GM21619 (cell line): ENCODE data around the gene SRC.
"Not testable (repeated sequence)": the region's sequence is repeated elsewhere in the genome, so short reads cannot be mapped to it uniquely, and the experiment has no call there.

Source experiments
- ATAC-seq: cut with Tn5 transposase; IDR thresholded peaks from one replicate; pipeline ENCODE4 v1.9.1; 2021; ENCODE audit not compliant: unreplicated experiment

The SRC gene

DNA sequence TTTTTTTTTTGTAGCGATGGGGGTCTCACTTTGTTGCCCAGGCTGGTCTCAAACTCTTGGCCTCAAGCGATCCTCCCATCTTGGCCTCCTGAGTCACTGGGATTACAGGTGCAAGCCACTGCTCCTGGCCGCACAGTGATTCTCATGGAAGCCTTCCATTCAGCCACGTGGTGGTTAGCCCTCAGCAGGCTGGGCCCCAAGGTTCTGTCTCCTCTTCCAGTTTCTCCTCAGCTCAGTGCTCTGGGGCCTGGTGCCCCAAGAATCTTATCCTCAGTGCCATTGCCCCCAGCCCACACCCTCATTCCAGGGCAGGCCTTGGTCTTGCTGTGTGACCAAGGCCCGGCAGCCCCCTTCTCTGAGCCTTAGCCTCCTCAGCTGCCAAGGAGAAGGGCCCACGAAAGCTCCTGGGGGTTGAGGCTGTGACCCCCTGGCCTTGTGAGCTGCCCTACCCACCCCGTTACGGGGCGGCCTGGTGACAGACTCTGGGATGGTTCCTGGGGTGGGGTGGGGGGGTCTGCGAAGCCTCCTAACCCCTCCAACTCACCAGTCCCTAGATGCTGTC is 16.4 kb downstream of the SRC start:
- ATAC-seq = no peak

DNA sequence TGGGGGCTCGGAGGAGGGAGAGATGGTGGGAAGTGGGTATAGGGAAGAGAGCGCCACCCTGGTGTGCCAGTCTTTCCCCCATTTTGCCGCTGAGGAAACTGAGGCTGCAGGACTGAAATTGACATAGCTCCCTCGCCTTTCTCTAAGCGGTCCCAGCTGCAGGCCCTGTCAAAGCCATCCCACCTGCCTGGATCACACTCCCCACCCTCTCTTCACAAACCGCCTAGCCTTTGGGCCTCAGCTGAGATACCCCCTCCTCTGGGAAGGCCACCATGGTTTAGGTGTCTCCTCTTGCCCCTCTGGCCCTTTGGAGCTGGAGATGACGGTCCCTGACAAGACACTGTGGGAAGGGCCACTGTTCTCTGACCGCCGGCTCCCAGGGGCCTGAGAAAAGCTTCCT is 16.9 kb downstream of the SRC start:
- ATAC-seq = no peak

DNA sequence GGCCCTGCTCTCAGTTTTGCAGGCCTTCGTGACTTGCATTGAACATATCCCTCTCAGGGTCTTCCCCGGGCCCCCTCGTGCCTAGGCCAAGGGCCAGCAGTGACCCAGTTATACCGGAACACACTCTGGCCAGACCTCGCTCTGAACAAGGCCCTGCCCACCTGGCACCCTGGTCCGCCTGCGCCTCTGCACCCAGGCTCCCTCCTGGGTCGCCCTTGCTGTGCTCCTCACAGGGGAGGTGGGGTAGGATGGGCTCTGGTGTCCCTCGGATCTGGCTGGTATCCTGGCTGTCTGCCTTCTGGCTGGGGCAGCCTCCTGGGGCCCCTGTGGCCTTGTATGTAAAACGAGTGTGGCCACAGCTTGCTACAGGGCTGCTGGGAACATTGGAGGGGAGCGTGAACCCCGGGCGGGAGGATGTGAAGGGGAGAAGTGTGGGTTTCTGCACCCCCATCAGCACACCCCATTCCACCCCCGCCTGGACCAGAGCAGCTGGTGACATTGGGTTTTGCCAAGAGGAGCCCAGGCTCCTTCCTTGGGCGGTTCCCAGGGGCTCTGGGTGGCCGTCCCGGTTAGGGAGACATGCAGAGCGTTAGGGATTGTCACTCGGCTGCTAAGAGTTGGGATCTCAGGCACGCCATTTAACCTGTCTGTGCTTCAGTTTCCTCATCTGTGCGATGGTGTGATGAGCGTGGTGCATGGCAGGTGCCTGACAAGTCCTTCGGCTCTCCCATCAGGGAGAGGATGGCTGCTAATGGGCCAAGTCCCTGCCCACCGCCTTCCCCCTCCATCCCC is 17.5 kb downstream of the SRC start:
- no peak for ATAC-seq

DNA sequence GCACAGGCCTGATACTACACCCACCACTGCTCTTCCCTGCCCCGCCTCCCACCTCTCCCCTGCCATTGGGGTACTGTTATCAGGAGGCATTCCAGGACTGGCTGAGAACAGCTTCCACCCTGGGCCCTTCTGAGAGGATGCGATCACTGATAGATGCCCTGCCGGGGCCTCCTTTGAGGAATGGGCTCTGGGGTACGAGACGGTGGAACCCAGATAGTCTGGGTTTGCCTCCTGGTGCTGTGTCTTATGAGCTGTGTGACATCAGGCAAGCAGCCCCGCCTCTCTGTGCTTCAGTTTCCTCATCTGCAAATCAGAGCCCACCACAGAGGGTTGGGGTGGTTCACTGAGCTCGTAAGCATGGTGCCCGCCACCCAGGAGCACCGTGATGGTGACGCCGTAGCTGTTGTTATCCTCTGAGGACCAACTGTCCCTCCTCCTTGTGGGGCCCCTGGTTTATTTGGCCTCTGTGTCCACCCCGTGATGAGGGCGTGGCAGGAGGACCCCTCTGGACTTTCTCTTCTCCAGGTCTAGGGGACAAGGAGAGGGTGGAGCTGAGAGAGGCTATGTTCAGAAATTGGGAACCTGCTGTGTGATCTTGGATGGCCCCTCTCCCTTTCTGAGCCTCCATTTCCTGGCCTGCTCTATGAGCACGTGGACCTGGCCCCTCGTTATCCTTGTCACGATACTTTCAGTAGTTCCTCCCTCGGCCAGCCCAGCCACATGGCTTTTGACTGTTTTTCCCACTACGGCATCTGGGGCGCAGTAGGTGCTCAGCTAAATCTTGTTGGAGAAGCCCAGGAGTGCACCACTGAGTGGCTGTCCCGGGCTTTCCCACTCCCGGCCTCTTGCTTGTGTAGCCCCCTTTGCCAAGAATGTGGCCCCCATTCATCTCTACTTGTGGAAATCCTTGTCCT is 18.3 kb downstream of the SRC start:
- ATAC-seq = no peak

DNA sequence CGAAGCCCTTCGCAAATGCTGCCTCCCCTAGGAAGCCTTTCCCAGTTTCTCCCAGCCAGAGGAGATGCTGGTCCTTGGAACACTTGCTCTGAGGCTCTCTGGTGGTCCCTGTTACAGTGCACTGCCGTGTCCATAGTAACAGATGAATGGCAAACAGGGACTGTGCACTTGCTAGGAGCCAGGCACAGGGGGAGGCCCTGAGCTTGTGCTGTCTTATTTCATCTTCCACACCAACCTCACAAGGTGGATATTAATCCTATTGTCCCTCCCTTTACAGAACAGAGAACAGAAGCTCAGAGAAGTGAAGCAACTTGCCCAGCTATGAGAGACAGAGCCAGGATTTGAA is 19.0 kb downstream of the SRC start:
- no peak for ATAC-seq

DNA sequence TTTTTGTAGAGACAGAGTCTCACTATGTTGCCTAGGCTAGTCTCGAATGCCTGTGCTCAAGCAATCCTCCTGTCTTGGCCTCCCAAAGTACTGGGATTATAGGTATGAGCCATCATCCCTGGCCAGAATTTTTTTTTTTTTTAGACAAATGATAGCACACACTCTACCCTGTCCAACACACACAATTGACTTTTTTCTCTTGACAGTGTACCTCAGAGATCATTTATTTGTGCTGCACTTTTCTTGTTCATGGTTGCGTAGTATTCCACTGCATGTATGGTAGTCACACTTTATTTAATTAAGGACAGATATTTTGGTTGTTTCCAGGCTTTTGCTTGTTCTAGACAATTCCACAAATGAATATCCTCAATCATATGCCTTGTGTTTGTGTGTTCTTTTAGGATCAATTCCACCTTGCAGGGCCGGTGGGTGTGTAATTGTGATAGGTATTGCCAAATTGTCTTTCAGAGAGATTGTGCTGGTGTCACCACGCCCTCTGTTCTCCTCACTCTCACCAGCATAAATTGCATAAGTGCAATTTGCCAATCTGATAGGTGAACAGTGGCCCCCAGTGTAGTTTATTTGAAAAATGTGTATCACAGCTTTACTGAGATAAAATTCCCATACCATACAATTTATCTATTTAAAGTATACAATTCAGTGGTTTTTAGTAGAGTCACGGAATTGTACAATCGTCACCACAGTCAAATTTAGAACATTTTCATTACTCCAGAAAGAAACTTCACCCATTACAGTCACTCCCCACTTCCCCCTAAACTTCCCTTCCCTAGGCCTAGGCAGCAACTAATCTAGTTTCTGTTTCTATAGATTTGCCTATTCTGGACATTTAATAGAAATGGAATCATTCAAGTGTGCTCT is 20.1 kb downstream of the SRC start:
- peak; percentile 71 for ATAC-seq

DNA sequence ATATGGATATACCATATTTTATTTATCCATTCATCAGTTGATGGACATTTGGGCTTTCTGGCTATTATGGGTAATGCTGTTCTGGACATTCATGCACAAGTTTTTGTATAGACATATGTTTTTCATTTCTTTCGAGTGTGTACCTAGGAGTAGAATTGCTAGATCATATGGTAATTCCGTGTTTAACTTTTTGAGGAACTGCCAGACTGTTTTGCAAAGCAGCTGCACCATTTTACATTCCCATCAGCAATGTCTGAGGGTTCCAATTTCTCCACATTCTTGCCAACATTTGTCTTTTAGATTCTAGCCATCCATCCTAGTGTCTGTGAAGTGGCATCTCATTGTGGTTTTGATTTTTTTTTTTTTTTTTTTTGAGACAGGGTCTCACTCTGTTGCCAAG is 20.8 kb downstream of the SRC start:
- ATAC-seq = no peak

DNA sequence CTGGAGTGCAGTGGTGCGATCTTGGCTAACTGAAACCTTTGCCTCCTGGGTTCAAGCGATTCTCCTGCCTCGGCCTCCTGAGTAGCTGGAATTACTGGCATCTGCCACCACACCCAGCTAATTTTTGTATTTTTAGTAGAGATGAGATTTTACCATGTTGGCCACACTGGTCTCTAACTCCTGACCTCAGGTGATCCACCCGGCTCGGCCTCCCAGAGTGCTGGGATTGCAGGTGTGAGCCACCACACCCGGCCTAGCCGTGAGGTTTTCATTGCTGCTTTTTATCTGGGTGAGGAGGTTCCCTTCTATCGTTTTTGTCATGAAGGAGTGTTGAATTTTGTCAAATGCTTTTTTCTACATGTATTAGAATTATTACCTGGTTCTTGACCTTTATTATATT is 23.9 kb downstream of the SRC start:
- no peak for ATAC-seq

DNA sequence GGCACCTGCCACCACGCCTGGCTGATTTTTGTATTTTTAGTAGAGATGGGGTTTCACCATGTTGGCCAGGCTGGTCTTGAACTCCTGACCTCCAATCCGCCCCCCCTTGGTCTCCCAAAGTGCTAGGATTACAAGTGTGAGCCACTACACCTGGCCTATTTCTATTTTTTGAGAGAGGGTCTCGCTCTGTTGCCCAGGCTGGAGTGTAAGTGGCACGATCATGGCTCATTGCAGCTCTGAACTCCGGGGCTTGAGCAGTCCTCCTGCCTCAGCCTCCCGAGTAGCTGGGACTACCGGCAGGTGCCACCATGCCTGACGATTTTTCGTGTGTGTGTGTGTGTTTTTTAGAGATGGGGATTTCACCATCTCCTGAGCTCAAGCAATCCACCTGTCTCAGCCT is 25.9 kb downstream of the SRC start:
- not testable (repeated sequence) for ATAC-seq

DNA sequence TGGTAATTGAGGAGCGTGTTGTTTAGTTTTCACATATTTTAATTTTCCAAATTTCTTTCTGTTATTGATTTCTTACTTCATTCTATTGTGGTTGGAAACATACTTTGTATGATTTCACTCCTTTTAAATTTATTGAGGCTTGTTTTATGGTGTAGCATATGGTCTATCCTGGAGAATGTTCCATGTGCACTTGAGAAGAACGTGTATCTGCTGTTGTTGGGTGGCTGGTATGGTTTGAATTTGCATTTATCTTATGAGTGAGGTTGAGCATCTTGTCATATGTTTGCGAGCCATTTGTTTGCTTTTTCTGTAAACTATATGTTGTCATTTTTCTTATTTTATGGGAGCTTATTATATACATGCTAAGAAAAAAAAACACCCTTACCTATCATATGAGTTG is 26.5 kb downstream of the SRC start:
- ATAC-seq = no peak

DNA sequence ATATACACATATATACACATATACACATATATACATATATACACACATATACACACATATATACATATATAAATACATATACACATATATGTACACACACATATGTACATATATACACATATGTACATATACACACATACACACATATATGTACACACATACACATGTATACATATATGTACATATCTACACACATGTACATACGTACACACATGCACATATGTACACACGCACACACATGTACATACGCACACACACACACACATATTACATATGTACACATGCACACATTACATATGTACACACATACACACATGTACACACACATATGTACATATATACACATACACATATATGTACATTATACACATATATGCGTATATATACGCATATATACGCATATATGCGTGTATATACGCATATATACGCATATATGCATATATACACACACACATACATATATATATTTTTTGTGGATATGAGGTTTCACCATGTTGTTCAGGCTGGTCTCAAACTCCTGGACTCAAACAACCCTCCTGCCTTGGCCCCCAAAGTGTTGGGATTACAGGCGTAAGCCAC is 27.2 kb downstream of the SRC start:
- no peak for ATAC-seq

DNA sequence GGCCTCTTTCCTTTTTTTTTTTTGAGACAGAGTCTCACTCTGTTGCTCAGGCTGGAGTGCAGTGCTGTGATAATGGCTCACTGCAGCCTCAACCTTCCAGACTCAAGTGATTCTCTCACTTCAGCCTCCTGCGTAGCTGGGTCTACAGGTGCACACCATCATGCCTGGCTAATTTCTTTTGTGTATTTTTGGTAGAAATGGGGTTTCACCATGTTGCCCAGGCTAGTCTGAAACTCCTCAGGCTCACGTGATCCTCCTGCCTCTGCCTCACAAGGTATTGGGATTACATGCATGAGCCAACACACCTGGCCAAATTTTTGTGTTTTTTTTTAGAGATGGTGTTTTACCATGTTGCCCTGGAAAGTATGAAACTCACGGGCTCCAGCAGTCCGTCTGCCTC is 29.3 kb downstream of the SRC start:
- no peak for ATAC-seq

DNA sequence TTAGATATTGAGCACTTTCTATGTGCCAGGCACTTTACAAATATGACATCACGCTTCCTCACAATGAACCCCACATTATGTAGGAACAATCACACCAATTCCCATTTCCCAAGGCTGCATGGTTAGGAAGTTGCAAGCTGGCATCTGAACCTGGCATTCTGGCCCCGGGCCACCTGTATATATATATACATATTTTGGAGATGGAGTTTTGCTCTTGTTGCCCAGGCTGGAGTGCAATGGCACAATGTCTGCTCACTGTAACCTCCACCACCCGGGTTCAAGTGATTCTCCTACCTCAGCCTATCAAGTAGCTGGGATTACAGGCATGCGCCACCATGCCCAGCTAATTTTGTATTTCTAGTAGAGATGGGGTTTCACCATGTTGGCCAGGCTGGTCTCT is 30.4 kb downstream of the SRC start:
- no peak for ATAC-seq

DNA sequence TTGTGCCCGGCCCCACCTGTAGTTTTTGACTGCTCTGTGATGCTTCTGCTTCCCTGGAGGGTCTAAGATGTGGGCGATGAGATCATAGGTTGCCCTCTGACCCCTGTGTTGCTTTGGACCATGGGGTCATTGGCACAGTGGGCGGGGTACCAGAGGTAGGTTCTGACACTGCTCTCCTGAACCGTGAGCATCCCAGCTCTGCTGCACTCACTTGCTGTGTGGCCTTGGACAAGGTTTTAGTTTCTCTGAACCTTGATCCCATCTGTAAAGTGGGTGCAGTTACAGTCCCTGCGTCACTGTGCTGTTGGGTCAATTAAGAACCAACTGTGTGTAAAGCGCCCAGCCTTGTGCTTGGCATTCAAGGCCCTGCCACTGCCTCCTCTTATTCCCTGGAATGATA is 30.9 kb downstream of the SRC start:
- ATAC-seq = no peak

DNA sequence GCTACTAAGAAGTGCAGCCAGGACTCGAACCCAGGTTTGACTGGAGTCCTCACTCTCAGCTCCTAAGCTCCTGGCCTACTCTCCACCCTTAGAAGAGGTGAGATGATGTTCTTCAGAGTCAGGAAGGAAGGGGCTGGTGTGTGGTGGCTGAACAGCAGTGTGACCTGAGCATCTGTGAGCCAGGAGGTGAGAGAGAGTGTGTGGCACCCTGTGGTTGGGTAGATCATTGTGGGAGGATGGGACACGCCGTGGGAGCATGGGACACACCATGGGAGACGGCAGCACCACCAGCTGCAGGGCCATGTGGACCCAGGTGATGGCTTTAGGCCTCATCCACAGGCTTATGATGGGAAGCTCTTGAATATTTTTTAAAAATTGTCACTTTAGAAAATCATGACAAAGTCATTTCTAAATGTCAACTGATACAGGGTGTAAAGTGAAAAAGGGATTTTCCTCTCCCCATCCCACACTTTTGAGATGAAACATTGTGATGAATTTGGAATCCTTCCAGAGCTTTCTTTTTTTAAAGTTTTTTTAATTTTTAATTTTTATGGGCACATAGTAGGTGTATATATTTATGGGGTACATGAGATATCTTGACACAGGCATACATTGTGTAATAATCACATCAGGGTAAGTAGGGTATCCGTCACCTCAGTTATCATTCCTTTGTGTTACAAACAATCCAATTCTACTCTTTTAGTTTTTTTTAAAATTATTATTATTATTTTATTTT is 31.6 kb downstream of the SRC start:
- no peak for ATAC-seq

DNA sequence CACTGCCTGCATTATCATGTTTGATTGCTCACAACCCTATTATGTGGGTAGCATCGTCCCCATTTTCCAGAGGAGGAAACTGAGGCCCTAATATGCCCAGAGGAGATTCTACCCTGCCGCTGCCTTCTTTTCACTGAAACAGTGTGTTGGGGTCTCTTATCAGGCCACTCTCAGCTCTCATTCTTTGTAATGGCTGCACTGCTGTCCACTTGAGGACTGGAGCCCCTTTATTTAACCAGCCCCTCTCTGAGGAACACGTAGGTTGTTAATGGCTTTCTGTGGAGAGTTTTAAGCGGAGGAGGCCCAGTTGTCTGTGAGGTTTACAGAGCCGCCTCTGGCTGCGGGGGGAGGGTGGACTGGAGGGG is 32.5 kb downstream of the SRC start:
- no peak for ATAC-seq

DNA sequence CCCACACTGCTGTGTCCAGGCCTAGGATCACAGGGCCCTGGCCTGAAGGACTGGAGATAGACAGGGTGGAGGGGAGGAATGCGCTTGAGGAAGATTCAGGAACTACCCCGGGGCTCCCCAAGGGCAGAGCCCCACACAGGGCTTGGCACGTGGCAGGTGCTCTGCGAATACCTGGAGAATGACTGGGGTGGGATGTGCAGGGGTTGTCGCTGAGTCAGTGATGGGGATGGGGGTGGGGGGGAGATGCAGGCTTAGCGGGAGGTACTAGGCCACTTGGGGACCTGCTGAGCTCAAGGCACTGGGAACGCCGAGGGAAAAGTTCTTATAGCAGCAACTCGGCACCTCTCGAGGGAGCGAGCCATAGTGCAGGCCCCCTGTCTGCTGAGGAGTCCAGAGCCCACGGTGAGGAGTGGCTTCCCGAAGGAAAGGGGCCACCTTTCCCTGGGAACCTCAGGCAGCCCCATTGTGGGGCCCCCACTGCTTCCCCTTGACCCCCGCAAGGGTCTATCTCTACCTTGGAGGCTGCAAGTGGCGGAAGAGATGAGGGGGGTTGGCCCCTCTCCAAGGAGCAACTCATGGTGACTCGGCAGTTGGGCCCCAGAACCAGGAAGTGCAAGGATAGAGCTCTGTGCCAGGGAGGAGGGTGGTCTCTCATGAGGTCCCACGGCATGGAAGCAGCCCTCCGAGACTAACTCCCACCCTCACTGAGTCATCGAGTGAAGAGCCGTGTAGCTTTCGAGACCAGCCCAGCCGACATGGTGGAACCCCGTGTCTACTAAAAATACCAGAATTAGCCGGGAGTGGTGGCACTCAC is 33.1 kb downstream of the SRC start:
- ATAC-seq = no peak

DNA sequence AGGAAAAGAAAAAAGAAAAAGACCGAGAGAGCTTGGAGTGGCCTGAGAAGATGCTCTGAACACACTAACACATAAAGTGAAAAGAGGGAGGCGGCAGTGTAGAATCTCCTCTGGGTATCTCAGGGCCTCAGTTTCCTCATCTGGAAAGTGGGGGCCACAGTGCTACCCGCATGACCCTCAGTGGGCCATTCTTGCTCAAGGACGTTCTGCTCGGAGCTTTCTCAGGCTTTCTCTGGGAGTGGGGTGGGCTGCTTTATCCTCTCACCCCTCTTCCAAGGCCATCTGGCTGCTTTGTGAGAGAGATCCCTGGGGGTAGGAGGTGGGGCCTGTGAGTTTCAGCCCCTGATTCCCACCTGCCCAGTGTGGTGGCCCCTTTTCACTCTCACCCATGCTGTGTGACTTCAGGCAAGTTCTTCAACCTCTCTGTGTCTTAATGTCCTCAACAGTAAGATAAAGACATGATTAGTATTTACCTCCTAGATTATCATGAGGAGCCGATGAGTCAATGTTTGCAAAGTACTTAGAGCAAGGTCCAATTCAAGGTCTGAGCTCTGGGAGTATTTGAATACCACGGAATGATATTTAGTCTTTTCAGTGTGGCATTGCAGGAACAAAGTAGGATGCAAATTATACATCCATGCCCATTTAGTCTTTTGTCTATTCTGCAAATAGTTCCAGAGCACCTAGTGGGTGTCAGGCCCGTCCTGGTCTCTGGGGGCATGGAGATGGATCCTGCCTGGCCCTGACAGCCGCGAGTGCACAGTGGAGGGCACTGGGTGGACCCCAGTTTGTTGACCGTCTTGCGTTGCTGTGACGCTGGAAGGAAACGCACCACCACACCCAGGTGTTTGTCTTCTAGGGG is 34.3 kb downstream of the SRC start:
- ATAC-seq = no peak
